ENCODE results near the gene MPPED1.

MPPED1 gene

DNA sequence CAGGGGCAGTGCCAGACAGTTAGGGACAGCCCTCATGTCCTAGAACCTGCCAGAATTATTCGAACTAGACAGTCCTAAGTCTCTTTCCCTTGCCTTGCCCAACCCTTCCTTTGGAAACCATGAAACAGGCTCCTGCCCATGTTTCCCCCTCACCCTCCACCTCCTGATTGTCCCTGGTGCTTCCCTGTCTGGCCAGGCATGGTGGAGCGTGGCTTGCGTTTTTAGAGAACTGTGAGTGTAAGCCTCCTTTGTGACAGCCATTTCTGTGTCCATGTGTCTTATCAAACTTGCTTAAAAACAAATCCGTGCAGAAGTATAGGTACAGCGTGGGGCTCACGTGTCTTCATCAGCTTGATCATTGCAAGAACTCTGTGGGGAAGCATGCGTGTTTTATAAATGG is 54.9 kb downstream of the MPPED1 start:
- H3K4me3 ChIP-seq (ENCODE audit: control insufficient read depth, low read depth, low read length) = no peak overlapping the region
- TF ChIP-seq, protein P1, sequence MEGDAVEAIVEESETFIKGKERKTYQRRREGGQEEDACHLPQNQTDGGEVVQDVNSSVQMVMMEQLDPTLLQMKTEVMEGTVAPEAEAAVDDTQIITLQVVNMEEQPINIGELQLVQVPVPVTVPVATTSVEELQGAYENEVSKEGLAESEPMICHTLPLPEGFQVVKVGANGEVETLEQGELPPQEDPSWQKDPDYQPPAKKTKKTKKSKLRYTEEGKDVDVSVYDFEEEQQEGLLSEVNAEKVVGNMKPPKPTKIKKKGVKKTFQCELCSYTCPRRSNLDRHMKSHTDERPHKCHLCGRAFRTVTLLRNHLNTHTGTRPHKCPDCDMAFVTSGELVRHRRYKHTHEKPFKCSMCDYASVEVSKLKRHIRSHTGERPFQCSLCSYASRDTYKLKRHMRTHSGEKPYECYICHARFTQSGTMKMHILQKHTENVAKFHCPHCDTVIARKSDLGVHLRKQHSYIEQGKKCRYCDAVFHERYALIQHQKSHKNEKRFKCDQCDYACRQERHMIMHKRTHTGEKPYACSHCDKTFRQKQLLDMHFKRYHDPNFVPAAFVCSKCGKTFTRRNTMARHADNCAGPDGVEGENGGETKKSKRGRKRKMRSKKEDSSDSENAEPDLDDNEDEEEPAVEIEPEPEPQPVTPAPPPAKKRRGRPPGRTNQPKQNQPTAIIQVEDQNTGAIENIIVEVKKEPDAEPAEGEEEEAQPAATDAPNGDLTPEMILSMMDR (conservative IDR thresholded peaks at IDR 0.05; ENCODE audit: control insufficient read depth, insufficient read depth, low read depth, low read length) = no peak
- no peak for DNase-seq (ENCODE audit: low read depth)

DNA sequence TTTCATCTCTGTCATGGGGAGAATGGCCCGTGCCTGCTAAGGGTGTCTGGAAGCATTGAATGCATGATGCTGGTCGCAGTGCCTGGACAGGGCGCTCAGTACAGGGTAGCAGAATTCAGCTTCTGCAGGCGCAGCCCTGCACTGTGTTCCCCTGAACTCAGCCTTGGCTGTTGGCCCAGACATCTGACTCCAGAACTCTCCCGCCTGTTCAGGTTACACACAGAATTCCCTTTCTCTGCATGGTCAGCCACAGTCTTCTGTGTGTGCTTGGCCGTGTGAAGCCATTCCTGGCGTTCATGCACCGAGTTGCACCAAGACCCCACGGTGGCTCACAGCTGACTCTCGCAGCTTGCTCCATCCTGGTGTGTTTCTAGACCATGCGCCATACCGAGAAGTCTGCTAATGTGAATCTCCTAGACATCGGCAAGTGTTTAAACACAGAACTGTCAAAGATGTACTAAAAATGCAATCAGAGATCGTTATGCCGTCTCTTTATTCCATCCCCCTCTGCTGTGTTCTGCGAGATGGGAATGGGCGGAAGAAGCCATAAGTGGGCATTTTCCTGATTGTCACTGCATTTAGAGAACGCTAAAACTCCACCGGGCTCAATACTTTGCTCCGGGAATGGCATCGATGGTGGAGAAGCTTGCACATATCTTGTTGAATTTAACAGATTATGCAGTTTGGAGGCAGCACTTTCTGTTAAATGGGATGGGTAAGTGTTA is 55.6 kb downstream of the MPPED1 start:
- H3K4me3 ChIP-seq (ENCODE audit: control insufficient read depth, low read depth, low read length) = no peak overlapping the region
- no peak for DNase-seq (ENCODE audit: low read depth)
- TF ChIP-seq, protein P1 (conservative IDR thresholded peaks at IDR 0.05; ENCODE audit: control insufficient read depth, insufficient read depth, low read depth, low read length) = no peak

- H3K4me3 ChIP-seq (ENCODE audit: control insufficient read depth, low read depth, low read length) = no peak overlapping the region
- TF ChIP-seq, protein P1 (conservative IDR thresholded peaks at IDR 0.05; ENCODE audit: control insufficient read depth, insufficient read depth, low read depth, low read length) = no peak
- DNase-seq (ENCODE audit: low read depth) = no peak
Observed at GRCh38 chr22:43470253-43470652, 58.4 kb downstream of the MPPED1 start.

DNA sequence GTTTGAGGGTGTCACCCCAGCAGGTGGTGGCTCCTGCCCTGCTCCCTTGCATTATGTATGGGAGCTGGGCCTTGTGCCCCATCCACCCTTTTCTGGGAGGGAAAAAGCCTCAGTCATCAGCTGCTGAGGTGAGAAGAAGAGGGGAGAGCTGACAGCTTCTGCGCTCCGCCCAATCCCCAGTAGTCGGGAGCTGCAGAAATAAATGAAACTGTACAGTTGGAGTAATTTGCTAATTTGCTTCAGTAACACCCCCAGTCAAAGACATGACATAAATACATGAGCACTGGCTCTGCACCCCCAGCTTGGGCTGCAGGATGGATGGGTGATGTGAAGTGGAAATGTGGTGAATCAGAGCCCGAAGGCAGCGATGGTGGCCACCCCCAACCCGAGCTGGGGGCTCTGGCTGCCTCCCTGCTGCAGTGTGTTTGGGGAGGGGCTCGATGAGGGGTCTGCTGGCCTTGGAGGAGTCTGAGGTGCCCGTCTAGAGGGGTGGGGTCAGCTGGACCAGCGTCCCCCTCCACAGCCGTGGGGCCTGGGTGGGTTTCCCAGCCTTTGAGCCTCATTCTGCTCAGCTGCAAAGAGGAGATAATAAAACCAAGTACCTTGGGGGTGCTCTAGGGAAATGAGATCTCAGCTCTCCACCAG is 59.2 kb downstream of the MPPED1 start:
- DNase-seq (ENCODE audit: low read depth) = no peak
- TF ChIP-seq, protein P1 (conservative IDR thresholded peaks at IDR 0.05; ENCODE audit: control insufficient read depth, insufficient read depth, low read depth, low read length) = no peak
- no peak overlapping the region for H3K4me3 ChIP-seq (ENCODE audit: control insufficient read depth, low read depth, low read length)

DNA sequence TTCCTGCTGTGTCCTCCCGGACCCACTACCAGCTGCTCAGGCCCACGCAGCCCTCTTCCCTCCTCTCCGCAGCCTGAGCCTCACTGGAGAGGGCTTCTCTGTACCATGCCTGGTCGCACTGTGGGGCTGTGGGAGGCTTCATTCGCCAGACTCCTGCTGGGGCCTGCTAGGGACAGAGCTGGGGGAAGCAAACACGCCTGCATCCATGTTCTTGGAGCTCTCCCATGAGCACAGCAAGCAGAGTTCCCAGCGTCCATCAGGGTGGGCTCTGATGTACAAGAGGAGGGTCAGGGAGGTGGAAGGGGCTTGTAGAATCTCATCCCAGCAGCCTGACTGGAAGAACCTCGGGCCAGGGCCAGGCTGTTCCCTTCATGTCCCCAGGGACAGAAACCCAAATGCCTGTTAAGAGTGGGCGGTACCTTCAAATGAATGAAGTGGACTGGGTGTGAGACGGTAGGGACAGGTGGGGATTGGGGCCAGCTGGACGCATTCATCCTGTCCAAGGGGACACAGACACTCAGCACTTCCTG is 59.9 kb downstream of the MPPED1 start:
- TF ChIP-seq, protein P1 (conservative IDR thresholded peaks at IDR 0.05; ENCODE audit: control insufficient read depth, insufficient read depth, low read depth, low read length) = no peak
- no peak for DNase-seq (ENCODE audit: low read depth)
- H3K4me3 ChIP-seq (ENCODE audit: control insufficient read depth, low read depth, low read length) = no peak overlapping the region

- no peak for DNase-seq (ENCODE audit: low read depth)
- TF ChIP-seq, protein P1 (conservative IDR thresholded peaks at IDR 0.05; ENCODE audit: control insufficient read depth, insufficient read depth, low read depth, low read length) = no peak
- H3K4me3 ChIP-seq (ENCODE audit: control insufficient read depth, low read depth, low read length) = no peak overlapping the region
Observed at GRCh38 chr22:43473031-43473430, 61.2 kb downstream of the MPPED1 start.

All from fibroblast of mammary gland (primary cell).